ENCODE measurements around the gene IRAG1. TPM values are rescaled to one million over a fixed set of nuclear protein-coding genes. Genes with fewer than 3 reads are reported as not detected.

IRAG1 gene
- total and polyA plus RNA-seq, 7 experiments from 2014 or later, result 0.11 to 1.4 TPM; not detected in 5

Other genes starting within 250 kb of the IRAG1 start
- 10 to 100 TPM; 23.9 to 35.1 (median 30.4) TPM for gene AMPD3, start 238.5 kb downstream of the IRAG1 start, total RNA-seq
- 10 to 100 TPM; 12.9 to 17.8 TPM for gene AMPD3, start 238.5 kb downstream of the IRAG1 start, polyA plus RNA-seq
- 10 to 100 TPM; 11.9 to 22.7 (median 17.3) TPM for gene RNF141, start 152.6 kb downstream of the IRAG1 start, total RNA-seq
- 10 to 100 TPM; 15.5 to 26.6 TPM for gene RNF141, start 152.6 kb downstream of the IRAG1 start, polyA plus RNA-seq
- gene LYVE1, start 125.1 kb downstream of the IRAG1 start, total RNA-seq, result not detected
- not detected for gene LYVE1, start 125.1 kb downstream of the IRAG1 start, polyA plus RNA-seq
- gene CTR9, start 57.5 kb upstream of the IRAG1 start, total RNA-seq, result 10 to 100 TPM; 23.8 to 64.0 (median 47.8) TPM
- gene CTR9, start 57.5 kb upstream of the IRAG1 start, polyA plus RNA-seq, result 10 to 100 TPM; 54.3 to 70.3 TPM
- gene EIF4G2, start 115.2 kb upstream of the IRAG1 start, total RNA-seq, result 100 to 1,000 TPM; 596 to 843 (median 720) TPM
- 100 to 1,000 TPM; 320 to 532 TPM for gene EIF4G2, start 115.2 kb upstream of the IRAG1 start, polyA plus RNA-seq
- 100 to 1,000 TPM in 2 of 5 experiments, 10 to 100 TPM in 3; 56.7 to 146 (median 94.0) TPM for gene ZBED5, start 164.3 kb upstream of the IRAG1 start, total RNA-seq
- 10 to 100 TPM; 18.3 to 19.6 TPM for gene ZBED5, start 164.3 kb upstream of the IRAG1 start, polyA plus RNA-seq